ENCODE data around the gene FAM72A.
"Not testable (repeated sequence)": the region's sequence is repeated elsewhere in the genome, so short reads cannot be mapped to it uniquely, and the experiment has no call there.

FAM72A gene

DNA sequence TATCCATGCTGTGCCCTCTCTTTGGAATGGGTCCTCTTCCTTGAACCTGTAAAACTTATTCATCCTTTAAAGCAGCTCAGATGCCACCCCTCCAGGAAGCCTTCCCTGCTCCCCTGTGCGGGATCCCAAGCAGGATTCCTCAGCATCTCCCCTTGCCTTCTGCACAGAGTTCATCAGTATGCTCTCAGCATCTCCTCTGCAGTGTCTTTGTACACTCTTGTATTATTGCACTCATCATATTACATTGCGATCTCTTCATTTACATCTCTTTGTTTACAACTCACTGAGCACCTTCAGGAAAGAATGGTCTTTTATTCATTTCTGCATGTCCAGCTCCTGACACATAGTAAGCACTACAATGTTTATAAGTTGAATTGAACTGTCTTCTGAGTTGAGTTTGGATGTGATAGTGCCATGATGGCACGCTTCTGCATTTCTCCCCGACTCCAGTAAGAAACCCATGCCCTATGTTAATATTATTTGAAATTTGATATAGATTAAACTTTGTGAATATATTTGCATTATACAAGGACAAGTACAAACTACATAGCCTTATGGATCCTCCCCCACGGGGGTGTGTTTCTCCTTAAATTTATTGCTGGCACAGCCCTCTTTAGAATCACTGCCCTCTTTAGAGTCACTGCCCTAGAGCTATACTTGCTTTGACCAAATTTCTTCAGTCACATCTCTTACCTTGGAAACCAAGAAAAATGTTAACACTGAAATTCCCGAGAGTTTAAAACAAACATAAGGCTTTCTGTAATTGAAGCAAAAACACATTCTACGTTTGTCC is 13.2 kb upstream of the FAM72A start:
- DNase-seq: not testable (repeated sequence)

DNA sequence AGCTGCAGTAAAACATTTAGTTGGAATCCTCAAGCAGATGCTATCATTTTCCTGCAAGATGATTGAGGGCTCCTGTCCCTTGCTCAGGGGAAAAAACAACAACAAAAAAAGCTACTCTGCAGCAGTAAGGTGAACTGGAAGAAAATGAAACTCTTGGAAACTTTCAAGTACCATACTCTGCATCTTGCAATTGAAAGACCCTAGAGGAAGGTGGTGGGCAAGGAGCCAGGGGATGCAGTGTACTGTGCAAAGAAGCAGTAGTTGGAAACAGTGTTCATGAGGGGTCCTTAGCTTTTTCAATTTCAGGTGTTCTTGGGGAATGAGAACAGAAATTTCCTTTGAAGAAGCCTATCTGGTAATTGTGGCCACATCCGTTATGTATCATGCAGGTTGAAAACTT is 8.2 kb upstream of the FAM72A start:
- not testable (repeated sequence) for DNase-seq

DNA sequence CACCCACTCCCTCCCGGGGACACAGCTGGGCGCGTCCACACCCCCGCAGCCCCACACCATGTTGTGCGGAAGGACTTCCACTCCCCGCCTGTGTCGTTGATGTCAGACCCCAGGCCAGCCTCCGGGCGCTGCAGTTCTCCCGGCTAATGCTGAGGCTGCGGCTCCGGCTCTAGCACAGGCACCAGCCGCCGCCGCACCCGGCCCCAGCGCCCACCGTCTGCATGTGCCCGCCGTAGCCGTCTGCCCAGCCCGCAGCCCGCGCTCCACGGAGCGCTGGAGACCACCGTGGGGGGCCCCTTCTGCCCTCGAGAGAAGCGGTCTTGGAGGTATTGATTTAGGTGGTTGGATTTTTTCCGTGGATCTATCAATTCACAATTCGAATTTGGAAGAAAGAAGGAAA is 2.9 kb upstream of the FAM72A start:
- not testable (repeated sequence) for DNase-seq

DNA sequence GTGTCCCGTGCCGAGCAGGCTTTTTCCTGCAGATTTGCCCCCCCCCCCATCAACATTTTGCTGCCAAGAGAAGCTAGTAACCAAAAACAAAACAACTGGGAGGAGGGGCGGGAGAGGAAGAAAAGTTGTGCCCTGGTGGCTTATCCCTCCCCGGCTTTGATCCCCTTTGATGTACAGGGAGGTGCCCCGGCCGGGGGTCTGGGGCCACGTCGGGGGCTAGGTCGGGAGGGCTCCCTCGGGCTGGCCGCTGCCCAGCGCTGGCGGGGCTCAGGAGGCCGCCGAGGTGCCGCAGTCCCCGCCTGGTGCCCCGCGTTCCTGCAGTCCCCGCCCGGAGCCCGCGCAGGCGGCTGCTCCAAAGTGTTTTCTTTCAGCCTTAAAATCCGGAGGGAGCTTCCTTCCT is 2.2 kb upstream of the FAM72A start:
- not testable (repeated sequence) for DNase-seq

DNA sequence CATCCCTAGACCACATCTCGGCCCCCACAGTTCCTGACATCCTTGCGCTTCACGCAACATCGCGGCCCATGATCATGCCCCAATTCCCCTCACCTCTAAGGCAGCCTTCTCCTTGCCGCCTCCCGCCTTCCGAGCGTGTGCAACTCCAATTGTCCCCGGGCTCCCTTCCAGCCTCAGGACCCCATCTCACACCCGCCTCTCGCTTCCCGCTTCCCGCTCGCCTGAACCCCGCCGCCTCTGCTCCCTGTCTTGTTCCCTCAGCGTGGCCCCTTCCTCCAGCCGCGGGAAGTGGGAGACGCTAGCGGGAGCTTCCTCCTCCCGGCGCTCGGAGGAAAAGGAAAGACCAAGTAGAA is 1.5 kb upstream of the FAM72A start:
- DNase-seq: not testable (repeated sequence)

DNA sequence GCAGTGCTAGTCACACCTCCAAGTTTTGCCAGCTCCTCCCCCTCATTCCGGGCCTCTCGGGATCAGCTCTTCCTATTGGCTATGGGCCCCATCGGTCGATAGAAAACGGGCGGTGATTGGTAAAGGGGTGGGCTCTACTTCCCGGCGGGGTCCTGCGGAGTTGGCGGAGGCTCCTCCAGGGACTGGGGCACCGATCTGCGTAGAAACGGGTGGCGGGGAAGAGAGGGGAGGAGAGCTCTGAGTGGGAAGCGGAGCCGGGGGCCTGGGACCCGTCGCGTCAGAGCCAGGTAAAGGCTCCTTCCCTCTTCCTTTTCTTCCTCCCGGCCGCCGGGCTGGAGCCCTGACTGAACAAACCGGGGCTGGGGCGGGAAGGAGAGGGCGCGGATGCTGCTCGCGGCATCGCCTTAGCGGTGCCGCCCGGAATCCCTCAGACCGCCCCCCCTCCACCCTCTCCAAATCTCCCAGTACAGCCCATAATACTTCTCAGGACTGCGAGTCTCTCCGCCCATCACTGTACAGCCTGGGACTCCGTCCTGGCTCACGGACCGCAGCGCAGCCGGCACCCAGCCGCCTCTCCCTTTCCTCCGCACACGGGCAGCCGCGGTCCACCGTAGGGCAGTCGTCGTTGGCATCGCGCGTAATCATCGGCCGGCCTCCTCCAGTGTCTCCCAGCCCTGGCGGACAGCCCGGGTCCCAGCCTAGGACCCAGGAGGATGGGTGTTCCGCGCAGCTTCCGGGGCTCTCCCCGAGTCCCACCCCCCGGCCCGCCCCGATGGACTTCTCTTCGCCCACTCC is 922 bp upstream of the FAM72A start, which contains the start of gene SRGAP2:
Gene SRGAP2, plus strand, starts transcription at position 178 of the 795 bp plus-strand sequence. CDS start 2,430 bp downstream, outside the sequence.
- peak; percentile 11 for DNase-seq

DNA sequence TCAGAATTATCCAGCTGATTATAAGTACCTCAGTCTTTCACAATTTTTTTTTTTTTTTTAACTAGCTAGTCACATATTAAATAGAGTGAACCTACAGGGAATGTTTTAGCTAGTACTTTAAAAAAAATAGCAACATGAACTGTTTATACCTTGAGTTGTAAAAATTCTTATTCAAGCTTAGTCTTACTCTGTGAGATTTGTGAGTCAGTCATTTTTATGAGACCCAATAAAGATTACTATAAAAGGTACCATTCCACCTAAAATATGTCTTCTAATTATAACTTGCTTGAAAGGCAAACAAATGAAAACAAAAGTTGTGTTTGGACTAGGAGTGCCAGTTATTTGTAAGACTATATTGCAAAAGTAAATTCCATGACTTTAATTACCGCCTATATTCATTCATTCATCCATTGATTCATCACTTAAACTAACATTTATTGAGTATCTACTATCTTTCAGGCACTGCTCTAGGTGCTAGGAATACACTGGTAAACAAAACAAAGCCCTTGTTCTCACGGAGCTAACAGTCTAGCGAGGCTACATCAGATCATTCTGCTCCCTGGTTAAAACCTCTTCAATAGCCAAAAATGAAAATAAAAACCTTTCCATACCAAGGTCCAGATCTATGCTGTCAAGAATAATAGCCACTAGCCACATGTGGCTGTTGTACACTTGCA is 5.8 kb downstream of the FAM72A start:
- DNase-seq: not testable (repeated sequence)

DNA sequence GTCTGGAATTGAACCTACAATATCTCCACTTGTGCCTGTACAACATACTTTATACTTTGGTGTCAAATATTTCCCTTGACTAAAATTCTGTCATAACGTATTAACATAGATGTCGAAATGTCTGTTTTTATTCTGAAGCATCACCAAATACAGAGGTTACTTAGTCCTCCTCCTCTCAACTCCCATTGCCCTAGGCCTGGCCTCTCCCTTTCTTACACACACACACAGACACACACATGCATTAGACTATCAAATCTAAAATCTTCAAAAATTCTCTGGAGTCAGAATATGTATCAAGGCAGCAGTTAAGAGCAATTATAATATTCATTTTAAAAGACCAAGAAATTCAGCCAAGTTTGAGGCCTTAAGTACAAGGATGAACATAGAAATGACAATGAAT is 7.5 kb downstream of the FAM72A start:
- DNase-seq: not testable (repeated sequence)

DNA sequence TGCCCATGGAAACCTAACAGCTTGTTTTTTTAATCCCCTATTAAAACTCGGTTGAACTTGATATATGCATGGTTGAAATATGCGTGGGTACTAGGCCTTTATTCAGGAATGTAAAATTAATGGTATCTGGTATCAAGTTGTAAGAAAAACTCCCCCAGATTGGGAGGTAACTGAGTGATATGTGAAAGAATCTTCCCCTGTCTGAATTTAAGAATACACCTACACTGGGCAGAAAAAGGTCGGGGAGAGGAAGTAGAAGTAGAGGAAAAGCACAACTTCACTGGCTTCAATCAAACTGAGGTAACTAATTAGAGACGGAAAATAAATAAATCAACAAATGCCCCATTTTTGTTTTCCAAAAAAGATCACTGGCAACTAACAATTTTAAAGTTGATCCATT is 15.8 kb downstream of the FAM72A start:
- not testable (repeated sequence) for DNase-seq

DNA sequence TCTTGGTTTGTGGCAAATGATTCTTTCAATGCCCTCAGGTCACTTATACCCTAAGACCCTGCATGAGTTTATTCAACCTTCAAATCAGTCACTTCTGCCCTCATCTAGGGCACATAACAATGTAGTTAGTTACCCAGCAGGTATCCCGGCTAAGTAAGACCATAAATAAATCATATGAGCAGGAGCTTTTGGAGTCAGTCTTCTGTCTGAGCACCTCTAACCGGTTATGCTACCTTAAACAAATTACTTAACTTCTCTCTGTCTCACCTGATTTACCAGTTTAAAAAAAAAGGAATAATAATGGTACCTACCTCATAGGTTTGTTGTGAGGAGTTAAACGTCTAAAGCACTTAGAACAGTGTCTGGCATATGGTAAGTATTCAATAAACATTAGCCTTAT is 16.9 kb downstream of the FAM72A start:
- not testable (repeated sequence) for DNase-seq

DNA sequence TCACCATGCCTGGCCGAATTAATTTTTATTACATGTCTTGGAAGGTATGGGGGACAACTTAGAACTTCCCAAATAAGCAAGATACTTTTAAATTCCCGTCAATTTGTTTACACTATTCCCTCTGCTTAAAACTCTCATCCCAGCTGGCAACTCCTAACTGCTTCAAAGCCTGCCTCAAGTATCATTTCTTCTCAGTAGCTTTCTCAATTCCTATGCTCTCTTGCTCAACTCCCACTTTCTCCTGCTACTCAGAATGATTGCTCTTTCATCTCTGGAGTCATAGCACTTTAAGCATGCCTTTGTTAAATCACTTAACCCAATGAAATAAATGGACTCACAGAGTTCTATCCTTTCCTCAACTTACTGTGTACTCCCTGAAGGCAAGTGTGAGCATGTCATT is 18.9 kb downstream of the FAM72A start:
- DNase-seq: not testable (repeated sequence)

DNA sequence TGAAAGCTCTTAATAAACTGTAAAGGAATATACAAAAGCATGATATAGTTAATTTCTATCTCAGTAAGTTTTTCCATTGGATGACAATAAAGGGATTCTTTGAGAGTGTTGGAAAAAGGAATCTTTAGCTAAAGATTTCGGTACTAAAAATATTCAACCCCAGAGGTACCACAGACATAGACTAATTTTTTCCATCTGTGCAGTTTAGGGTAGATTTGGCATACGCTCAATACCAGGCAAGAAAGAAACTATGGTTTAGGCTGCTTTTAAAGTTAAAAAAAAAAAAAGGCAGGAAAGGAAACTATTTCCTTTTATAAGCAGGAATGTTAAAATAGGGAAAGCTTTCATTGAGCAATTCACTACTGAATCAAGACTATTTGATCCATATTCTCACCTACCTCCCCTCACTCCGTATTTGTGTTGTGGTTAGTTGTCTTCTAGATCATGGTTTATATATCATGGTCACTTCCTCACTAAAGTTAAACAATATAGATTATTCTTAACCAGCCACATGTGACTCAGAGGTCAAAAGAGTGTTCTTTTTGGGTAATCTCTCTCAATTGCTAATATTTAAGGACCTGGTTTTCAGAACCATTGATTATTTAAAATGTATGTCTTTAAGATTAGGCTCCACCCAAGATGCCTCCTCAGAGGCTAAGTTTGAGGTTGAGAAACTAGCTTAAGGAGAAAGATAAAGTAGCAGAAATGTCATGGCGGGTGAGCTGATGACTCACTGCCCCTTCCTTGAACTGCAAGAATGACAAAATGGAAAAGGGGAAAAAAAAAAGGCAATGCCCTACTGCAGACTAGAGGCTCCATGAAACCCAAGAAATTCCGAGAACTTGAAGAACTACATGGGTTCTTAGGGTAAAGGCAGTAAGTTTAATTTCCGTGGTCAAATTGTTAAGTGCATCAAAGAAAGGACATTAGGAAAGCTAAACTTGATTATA is 20.0 kb downstream of the FAM72A start:
- DNase-seq: not testable (repeated sequence)

DNA sequence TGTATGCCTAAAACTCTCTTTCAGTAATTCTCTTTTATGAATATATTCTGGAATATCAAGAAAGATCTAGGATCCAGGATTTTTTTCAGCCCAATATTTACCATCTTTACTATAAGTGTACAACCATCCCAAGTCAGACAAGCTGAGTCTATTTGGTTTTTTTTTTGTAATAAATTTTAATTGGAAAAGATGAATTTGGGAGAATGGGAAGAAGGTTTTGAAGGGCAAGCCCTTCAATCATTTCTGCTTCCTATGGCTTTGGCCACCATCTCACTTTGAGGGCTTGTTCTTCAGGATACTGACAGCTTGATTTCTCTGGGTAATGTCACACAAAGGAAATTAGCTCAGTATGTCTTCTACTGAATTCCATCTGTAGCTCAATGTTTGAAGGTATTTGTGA is 23.0 kb downstream of the FAM72A start:
- not testable (repeated sequence) for DNase-seq

DNA sequence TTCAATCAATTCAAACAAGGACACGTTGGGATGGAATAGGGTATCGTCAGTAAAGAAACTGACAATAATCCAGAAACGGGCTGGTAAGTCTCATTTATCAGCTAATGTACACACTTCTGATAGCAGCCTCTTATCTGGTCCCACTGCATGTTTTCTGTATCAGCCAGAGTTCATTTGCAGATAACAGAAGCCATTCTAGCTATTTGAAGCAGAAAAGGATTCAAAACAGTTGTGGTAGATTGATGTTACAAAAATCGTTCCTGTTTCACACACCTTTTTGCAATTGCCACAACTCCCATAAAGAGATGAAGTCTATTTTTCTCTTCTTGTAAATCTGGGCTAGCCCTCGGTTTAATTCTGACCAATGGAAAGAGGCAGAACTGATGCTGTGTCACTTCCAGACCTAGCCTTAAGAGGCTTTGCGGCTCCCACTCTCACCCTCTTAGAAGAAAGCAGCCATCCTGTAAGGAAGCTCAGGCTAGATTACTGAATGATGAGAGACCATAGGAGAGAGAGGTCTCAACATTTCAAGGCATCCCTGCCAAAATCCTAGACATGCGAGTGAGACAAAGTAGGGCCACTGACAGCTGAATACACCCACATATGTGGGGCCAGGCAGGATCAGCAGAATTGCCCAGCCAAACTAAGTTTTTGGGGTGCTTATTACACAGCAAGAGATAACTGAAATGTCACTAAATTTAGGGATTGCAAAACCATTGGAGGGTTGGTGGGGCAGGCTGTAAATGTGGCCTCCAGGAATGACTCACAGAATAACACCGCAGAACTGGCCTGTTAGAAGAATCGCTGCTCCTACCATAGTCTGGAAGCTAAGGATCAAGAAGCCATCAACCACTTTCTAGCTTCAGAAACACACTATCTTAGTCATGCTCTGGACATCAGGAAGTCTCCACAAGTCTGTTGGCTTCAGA is 24.3 kb downstream of the FAM72A start:
- DNase-seq: not testable (repeated sequence)

DNA sequence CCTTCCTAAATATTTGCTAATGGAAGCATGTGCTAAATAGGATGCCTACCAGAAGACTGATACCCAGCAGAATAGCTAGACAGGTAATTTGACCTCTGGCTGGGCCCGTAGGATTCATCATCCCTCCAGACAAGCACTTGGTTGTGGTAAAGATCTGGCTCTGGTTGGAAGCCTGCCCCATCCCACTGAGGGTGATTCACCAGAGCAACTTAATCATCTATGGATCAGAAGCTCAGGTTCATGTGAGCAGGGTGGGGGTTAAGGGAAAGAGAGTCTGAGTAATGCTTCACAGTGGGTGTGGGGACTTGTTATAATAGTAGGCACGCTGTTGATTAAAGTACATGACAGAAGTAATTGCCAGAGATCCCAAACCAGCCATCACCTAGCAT is 26.5 kb downstream of the FAM72A start:
- DNase-seq: not testable (repeated sequence)

DNA sequence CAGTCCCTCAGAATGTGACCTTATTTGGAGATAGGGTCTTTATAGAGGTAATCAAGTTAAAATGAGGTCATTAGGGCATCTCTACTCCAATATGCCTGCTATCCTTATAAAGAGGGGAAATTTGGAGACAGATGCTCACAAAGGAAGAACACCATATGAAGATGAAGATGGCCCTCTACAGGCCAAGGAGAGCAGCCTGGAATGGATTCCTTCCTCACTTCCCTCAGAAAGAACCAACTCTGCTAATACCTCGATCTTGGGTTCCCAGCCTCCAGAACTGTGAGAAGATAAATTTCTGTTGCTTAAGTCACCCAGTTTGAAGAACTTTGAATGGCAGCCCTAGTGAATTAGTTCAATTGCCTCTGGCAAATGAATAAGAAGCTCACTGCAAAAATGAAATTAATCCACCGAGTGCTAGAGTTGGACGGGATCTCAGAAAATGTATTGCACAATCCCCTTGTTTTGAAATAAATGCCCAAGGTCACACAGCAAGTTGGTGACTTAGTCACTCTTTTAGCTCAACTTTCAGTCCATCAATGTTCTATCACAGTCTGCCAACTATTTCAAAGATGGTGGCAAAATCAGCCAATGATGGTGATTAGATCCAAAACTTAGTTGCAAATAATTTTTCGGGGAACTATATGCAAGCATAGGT is 27.1 kb downstream of the FAM72A start:
- DNase-seq: not testable (repeated sequence)

DNA sequence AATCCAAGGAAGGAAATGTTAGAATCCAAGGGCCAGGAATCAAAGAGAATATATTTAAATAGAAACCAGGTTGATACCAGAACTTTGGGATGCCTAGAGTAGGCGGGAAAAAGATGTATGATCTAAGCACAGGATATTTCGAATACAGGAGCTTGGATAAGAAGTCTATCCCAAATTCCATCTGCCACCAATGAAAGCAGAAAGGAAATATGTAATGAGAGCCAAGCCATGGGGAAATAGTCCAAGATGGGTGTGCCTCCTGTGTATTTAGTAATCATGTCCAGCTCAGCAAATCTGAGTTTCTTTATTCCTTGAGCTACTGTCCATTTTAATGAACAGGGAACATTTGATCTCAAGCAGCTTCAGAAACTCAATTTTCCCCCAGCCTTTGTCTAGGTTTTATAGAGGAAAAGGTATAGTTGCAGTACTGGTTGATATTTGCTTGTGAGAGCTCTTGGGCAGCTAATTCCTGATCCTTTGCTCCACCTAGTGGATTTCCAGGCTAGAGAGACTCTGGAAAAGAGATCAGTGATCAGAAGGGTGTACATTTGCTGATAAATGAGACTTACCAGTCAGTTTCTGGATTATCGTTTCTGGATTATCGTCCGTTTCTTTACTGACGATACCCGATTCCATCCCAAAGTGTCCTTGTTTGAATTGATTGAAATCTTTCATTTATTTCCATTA is 28.3 kb downstream of the FAM72A start:
- DNase-seq: not testable (repeated sequence)

DNA sequence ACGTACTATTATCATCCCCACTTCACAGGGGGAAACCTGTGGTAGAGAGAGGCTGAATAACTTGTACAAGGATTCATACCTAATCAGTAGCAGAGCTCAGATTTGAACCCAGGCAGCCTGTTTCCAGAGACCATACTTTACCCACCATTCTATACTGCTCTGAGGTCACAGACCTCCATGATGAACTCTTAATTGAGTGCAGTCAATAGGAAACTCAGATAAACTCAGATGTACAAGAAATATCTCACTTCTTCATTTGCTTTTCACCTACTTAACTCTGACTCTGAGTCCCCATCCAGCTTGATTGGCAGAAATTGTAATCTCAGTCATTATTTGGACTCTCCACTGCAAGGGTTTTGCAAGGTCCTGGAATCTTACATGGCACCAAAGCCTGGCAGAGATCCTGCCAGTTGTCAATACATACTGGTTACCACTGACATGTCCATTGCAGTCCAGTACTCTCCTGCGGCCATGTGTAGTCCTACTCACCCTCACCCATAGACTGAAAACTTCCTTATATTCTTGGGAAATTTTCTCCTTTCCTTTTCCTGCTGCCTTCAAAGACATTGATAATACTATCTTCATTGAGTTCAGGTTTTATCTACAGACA is 29.4 kb downstream of the FAM72A start:
- DNase-seq: not testable (repeated sequence)

DNA sequence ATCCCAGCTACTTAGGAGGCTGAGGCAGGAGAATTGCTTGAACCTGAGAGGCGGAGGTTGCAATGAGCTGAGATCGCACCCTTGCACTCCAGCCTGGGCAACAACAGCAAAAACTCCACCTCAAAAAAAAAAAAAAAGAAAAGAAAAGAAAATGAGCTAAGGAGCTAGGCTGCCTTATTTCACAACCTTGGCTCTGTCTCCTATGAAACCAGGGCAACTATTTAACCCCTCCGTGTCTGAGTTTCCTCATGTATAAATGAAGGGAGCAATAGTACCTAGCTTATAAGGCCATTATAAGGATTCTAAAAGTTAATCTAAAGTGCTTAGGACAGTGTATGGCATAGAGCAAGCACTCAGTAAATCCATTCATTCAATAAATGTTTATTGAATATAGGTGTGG is 32.8 kb downstream of the FAM72A start:
- DNase-seq: not testable (repeated sequence)

Measured in NCI-H510A treated with DMSO at 0.1 percent for 48 hours (cell line).